GM18498 (cell line): ENCODE results near the gene RPTOR.

Experiments
- ATAC-seq: cut with Tn5 transposase; IDR thresholded peaks from one replicate; pipeline ENCODE4 v1.9.1; 2021; ENCODE audit warnings: mild to moderate bottlenecking, moderate library complexity; ENCODE audit not compliant: unreplicated experiment

The RPTOR gene

DNA sequence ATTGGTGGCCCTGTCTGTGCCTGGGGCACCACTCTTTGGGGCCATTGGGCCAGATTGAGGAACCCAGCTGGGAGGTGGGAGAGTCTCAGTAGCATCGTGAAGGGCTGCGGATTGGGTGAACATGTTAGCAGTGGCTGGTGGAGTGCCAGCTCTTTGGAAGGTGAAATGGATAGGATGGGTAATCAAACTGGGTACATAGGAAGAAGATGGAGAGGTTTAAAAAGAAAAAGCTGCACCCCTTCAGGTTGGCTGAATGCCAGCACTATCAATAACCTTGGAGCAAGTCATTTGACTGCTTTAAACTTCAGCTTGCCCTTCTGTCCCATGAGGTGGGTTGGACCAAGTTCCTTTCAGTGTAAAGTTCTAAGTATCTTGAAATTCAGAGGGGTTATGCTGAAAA lies 95.0 kb downstream of the RPTOR start:
- no peak for ATAC-seq

DNA sequence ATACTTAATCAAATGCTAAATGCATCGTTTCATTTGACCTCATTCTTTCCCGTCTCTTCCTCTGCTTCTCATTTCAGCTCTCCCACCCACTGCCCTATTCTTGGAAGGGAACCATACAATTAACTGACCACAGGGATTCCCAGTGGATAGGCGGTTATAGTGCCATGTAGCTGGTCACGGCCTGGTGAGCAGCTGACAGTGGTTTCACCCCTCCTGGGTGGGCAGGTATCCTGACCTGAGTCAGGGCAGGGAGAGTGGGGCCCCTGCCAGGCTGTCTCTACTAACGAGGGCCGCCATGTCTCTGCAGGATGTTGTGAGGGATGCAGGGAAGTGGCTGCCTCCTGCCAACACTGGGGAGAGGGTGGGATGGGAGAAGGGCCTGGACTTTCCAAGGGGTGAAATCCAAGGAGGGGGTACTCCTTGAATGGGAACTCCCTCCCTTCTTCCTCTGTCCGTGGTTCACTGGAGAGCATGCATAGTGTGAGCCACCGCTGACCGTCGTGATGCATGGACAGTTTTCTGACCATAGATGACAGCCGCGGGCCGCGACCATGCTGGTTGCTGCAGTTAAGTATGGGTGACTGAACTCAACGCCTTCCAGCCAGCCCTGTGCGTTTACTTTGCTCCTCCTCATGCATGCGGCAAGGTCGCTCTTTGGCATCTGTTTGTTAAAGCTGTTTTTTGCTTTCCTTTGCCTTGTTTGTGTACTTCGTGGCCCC lies 95.9 kb downstream of the RPTOR start:
- no peak for ATAC-seq

DNA sequence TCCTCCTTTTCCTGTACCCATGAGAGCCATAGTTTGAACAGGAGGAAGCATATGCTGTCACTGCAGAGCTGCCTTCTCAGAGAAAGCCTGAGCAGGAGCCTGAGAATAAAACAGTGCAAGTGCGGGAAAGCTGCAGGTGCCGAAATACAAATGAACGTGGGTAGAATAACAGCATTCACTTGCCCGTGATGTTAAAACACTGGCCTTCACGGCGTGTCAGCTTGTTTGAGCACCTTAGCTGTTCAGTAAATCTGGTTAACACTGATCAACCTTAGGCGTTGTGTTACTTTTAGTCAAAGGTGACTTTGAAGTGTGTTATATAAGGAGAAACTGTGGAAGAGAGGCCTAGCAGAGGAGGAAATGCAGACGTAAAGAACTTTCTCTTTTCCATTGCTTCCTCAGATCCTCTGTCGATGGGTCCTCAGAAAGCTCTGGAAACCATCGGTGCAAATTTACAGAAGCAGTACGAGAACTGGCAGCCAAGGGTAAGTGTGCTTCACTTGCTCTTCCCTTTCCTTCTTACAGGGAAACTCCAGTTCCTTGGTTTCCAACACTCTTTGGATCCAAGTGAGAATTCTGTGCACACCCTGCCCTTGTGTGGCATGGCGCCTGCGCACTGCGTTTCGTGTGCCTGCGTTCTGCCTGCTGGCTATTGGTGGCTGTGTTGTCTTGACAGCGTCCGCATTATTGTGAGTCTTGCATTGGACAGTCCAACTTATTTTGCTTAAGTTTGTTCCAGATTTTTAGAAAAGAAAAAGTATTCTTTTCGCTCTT lies 98.9 kb downstream of the RPTOR start:
- no peak for ATAC-seq

DNA sequence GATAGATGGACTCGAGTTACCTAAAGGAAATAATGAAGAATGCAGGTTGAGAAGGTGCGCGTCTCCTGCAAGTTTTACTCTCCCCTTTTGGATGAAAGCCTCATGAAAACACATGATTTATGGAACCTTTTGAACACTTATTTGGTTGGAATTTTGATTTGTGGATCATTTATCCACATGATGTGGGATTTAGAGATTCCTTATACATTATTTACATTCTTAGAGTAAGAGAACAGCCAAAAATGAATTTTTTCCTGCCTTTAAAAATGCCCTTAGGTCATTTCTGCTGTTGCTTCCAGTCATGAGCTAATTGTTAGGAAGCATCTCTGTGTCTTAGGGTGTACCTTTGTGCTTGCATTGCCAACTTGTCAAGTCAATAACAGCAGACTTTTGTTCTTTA lies 99.9 kb downstream of the RPTOR start:
- no peak for ATAC-seq

DNA sequence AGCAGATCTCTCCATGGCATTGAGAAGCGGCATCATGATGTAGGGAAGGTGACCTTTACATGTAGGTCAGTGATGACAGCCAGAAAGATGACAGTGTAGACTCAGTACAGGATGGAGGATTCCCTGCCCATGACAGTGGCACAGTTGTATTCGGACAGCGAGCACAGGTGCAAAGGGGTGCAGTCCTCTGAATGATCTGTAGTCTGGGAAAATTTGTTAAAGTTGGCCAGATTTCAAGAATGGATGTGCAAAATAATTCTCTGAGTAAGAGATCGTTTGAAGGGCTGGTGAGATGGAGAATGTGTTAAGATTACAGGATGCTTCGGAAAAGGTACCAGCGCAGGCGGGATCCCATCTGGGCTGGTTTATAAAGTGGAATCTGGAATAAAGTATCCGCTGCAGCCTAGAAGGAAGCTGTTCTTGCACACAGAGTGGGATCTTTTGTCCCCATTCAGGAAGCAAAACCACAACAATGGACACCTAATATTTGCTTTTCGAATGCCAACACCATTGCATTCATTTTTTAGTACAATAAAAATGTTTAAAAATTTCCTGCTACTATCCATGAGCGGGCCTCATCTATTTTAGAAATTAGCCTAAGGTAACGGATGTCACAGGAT lies 101.2 kb downstream of the RPTOR start:
- ATAC-seq = no peak

DNA sequence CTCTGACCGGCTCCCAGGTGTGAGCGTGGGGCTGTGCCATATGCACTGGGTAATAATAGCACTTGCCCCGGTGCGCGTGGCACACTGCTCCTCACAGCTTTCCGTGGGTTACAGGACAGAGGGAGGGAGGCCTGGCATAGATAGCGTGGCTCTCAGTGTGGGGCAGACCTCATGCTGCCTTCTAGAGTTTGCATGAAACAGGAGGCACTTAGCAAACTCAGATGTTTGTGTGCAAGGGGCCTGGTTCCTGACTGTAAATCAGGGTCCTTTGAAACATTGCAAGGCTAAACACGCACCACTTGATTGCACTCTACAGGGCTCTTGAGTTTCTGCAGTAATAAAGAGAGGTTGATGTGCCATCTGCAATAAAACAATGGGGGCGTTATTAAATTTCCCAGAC lies 101.7 kb downstream of the RPTOR start:
- no peak for ATAC-seq

DNA sequence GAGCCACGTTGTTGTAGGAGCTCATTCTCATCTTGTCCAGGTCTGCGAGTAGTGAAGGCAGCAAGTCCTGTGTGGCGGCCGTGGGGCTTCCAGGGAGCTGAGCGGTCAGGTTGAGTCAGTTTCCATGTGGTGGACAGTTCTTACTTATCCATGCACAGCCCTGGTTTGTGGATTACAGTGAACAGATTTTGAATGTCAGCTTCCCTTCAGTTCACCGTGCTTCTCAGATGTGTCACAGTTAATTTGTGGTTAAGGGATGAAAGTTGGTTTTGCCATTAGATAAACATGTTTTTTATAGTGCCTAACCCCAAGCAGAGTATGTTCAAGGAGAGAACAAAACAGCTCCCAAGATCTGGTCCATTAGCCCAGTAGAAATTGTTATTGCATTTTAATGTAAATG lies 103.1 kb downstream of the RPTOR start:
- no peak for ATAC-seq

DNA sequence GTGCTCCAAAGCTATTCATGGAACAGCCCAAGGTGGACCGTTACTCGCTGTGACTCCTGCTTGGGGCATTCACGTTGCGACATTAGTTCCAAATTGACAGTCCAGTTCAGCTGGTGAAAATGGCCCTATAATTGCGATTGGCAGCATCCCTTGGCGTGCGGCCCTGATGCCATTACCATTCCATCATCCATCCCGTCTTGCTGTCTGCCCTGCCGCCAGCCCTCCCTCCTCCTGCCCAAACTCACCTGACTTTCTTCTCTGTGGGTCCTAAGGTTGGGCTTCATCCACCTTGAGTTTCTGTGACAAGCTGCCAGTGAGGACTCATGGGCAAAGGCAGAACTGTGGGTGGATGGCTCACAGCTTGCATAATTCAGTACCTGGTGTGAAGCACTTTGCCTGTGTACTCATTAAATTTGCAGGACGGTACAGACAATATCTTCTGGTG lies 104.6 kb downstream of the RPTOR start:
- ATAC-seq = no peak

DNA sequence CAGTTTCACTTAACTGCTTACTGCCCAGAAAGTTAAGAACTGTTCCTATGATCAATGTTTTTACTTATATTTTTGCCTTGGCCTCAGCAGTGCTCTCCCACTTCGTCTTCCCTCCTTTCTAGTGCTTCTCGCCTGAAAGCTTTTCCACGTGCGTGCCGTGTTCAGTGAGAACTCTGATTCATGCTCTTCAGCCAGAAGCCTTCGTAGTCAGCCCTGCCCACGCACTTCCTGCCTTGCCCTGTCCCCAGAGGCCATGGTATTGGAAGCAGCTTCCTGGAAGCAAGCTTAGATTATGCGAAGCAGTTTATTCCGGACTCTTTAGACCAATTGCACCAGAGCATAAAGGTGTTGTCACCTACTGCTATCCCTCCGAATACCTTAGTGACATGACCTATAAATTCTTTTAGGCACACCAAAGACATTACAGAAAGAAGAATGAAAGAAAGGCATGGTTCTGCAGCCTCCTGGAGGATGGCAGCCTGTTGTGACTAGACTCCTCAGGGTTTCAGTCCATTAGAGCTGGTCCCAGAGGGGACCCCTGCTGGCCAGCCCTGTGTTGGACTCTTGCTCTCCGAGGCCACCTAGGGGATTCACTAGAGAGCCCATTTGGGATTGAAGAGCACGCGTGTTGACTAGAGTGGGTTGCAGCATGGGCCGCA lies 105.2 kb downstream of the RPTOR start:
- no peak for ATAC-seq

DNA sequence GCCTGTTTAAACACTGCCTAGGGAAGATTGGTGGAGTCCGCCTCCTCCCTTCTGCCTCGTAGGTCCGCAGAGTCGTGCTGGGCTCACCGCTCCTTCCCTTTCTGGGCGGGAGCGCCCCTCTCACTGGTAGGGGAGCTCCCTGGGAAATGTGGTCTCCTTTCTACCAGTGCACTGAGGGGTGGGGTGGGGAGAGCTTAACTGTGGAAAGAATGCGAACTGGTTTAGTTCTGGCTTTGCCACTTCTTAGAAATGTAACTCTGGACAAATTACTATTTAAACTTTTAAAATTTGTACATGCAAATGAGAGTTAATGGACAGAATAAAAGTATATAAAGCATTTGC lies 105.7 kb downstream of the RPTOR start:
- no peak for ATAC-seq

DNA sequence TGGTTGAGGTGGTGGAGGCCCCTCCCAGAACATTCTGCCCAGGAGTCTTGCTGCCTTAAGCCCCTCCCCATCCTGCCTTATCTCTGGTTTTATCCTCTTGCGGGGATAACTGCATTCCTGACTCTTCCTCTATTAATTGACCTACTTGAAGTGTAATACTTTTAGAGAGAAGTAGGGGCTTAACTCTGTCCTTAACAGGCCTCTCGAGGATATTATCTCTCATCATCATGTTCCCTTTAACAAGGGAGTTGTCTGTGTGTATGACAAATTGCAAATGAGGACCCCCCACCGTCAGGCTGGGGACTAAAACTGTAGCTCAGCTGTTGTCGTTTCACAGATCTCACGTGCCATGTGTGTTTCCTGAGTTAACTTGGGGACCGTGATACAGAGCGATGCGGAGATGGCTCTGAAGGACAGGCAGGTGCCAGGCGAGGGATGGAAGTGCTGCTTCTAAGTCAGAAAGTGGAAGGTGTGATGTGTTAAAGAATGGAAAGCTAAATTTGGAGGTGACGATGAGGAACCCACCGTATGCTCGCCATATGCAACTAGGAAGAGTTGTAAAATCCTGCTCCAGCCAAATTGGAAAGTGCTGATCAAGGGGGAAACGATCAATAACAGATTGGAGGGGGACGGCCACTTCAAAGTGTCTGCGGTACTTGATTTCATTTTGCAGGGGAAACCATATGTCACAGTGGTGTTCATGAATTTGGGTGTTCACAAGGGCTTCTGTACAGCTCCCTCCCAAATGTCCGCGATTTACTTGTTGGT lies 106.3 kb downstream of the RPTOR start:
- ATAC-seq = no peak

DNA sequence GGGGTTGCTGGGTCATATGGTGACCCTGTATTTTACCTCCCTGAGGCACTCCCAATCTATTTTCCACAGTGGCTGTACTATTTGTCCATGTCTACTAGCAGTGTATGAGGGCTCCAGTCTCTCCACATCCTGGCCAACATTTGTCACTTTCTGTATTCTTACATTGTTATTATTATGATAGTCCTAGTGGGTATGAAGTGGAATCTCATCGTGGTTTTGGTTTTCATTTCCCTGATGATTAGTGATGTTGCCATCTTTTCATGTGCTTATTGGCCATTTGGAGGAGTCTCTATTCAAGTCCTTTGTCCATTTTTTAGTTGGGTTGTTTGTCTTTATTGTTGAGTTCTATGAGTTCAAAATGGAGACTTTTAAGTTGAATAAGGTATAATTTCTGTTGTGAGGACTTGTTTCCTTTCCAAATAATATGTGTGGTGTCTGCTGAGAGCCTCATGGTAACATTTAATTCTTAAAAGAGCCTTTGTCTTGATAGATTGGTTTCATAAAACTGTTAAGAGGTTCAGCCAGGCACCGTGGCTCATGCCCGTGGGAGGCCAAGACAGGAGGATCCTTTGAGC lies 108.2 kb downstream of the RPTOR start:
- no peak for ATAC-seq

DNA sequence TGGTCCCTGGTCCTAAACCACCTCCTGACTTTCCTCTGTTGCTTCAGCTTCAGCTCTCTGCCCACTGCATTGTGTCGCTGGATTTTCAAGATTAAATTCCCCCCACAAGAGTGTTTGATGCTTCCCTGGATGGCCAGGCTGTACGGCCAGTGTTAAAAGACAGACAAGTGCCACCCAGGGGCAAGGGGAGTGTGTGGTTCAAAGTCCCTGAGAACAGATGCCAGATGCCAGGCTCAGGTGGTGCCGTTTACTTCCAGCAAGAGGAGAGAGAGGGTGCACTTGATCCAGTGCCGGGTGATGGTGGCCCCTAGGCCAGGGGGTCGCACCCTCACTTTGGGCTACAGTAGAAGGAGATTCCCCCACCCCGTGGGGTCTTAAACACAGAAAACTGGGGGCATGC lies 109.2 kb downstream of the RPTOR start:
- no peak for ATAC-seq

DNA sequence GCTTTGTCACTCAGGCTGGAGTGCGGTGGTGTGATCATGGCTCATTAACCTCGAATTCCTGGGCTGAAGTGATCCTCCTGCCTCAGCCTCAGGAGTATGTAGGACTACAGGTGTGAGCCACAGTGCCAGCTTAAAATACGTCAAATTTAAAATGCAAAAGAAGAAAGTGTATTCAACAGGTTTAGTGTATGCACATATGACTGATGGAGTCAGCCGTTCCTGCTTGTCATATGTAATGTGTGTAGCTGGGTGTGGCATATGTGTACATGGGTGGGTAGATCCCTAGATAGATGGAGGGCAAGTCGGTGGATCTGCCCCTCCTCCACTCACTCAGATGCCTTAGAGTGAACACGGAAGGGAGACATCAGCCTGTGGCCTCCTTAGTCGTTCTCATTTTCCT lies 111.0 kb downstream of the RPTOR start:
- no peak for ATAC-seq

DNA sequence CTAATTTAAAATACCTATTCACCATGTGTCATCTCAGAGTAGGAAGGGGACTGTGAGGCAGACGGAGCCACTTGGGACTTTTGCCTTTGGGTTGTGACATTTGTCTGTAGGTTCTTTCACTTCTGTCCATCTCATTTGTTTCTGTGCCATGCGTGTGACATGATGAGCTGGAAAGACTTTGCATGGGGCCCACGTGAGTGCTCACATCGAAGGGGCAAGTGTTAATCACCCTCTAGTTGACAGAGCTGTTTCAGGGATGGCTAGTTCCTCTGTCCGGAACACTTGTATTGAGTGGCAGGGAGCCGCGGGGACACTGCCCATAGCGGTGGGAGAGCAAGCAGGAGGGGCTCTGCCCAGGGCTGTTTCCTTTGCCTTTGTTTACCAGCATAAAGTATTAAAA lies 112.0 kb downstream of the RPTOR start:
- no peak for ATAC-seq

DNA sequence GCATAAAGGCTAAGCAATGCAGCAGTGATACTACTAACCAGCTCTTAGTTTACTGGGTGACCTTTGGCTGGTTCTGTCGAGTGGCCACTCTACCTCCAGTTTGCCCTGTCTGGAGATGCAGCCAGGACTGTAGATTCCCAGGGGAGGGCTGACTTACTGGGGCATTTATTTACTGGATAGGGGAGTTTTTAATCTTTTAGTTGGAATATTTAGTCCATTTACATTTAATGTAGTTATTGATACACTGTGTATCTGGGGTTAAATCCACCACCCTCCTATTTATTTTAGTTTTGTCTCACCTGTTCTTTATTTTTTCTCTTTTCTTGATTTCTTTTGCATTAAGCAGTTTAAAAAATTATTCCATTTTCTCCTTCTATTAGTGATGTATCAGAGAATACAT lies 112.9 kb downstream of the RPTOR start:
- ATAC-seq = no peak

DNA sequence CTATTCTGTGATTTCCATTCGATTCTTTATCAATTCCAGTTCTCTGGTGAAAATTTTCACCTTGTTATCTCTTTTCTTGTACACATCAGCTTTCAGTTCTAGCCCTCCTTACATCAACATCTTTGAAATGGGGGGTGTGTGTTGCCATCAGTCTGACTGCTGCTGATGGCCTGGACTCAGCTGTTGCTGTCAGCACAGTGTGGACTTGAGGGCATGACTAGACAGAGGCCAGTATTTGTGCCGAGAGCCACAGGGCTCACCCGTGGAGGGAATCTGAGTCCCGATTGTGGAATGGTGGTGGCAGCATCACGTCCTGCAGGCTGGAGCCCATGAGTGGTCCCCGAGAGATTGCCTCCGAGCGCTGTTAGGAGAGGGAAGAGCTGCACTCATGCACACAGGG lies 114.2 kb downstream of the RPTOR start:
- no peak for ATAC-seq

DNA sequence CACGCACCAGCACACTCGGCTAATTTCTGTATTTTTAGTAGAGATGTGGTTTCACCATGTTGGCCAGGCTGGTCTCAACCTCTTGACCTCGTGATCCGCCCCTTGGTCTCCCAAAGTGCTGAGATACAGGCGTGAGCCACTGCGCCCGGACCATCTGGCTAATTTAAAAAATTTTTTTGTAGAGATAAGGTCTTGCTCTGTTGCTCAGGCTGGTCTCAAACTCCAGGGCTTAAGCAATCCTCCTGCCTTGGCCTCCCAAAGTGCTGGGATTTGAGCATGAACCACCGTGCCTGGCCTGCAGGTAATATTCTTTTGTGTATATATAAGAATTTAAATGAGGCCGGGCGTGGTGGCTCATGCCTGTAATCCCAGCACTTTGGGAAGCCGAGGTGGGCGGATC lies 115.0 kb downstream of the RPTOR start:
- ATAC-seq = no peak

DNA sequence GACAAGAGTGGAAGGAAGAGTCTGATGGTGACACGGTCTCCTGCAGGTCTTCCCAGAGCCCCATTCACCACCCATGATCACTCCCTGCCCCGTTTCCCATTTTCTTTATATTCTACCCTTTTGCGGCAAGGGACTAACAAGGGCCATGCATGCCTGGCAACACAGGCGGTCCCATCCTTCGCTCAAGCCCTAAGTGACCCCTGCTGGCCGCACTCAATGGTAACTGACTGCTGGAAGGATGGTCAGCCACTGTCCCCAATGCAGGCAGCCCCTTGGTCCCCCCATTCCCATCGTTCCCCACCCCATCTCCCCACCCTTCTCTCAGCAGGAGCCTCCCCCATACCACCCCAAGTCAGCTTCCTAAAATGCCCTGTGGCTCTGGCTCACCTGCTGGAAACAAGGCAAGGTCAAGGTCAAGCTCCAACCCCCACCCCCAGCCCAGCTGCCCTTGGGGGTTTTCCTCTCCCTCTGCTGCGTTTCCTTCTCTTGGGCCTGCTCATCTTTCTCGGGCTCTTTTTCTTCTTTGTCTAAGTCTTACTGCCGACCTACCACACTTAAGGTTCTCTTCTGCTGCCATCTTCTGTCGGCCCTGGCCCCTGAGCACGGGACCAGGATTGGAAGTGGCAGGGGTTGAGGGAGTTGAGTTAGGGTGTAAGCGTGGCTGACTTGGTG lies 116.0 kb downstream of the RPTOR start:
- no peak for ATAC-seq

DNA sequence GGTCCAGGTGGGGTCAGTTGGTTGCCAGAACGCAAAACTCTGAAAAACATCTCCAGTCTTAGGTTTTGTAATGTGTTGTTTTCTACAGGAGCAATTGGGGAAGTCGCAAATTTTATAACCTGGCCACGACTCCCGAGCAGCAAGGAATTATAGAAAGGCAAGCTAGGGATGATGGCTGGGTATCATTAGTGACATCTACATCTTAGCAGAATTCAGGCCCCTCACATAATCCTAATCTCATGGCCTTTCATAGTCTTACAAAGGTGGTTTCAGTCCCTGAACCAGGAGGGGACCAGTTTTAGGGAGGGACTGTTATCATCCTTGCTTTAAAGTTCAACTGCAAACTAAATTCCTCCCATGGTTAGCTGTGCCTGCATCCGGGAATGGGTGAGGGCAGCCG lies 117.9 kb downstream of the RPTOR start:
- ATAC-seq = no peak
